Uterus (tissue), 4 donors: ENCODE data around the gene MXD4. TPM values are rescaled to one million over a fixed set of nuclear protein-coding genes. Genes with fewer than 3 reads are reported as not detected.

Source experiments
- DNase-seq, 2 donors: peaks; one replicate each; pipeline ENCODE4 v3.0.0-alpha.2; 2019 to 2020
- H3K27ac ChIP-seq, 2 donors: fragments of 200-600 bp; sonication (generic); 1 replicate in 1 of 2; 2 replicates in 1 of 2; pipeline ENCODE4 v1.5.1; 2016 to 2018
- H3K27me3 ChIP-seq, 2 donors: fragments of 200-600 bp; sonication (generic); one replicate each; pipeline ENCODE4 v1.5.1; 2018 to 2019; ENCODE audit warnings: control low read depth in 1 of 2
- H3K36me3 ChIP-seq, 2 donors: fragments of 200-600 bp; sonication (generic); one replicate each; pipeline ENCODE4 v1.5.1; 2019; ENCODE audit warnings: control low read depth in 1 of 2
- H3K4me1 ChIP-seq, 2 donors: fragments of 200-600 bp; sonication (generic); one replicate each; pipeline ENCODE4 v1.5.1; 2018 to 2019; ENCODE audit warnings: control low read depth in 1 of 2
- H3K4me3 ChIP-seq, 2 donors: fragments of 200-600 bp; sonication (generic); 1 replicate in 1 of 2; 2 replicates in 1 of 2; pipeline ENCODE4 v1.5.1; 2018 to 2019; ENCODE audit warnings: mild to moderate bottlenecking in 1 of 2
- H3K9me3 ChIP-seq, 2 donors: fragments of 200-600 bp; sonication (generic); one replicate each; pipeline ENCODE4 v1.5.1; 2019; ENCODE audit warnings: control low read depth in 1 of 2
- POLR2A ChIP-seq, 2 donors: fragments of 450-650 bp; IDR thresholded peaks; one replicate each; pipeline ENCODE4 v1.6.1; 2016; ENCODE audit warnings: antibody characterized with exemption in 2 of 2, mild to moderate bottlenecking in 1 of 2, moderate library complexity in 1 of 2
- intact Hi-C: fragments of 100-400 bp; cut with DNase I; formaldehyde crosslinking; loops from one replicate; pipeline ENCODE4 v1.15.1; 2023; ENCODE audit warnings: low total_unique reads
- total RNA-seq, 4 donors: library from RNA; depleted of rRNA in 3 of 4; stranded (reverse); fragments of >200 nt in 3 of 4; gene quantifications; one replicate each; pipeline versions ENCODE4 v1.1.0 to v1.2.4, GENCODE V29; 2014 to 2023
- TF ChIP-seq, protein P1 (sequence below), 4 experiments: fragments of 200-600 bp in 2 of 4; fragments of 450-650 bp in 2 of 4; sonication (generic) in 2 of 4; IDR thresholded peaks; one replicate each; pipeline ENCODE4 v1.5.1; 2016 to 2019; ENCODE audit warnings: antibody characterized with exemption in 4 of 4, mild to moderate bottlenecking in 2 of 4, moderate library complexity in 1 of 4
- donor health status: DM: yes; HTN: yes; CAD: no.

MXD4 gene
- total RNA-seq, 4 donors from 2014 or later = 15.4 to 53.1 (median 31.8) TPM

DNA sequence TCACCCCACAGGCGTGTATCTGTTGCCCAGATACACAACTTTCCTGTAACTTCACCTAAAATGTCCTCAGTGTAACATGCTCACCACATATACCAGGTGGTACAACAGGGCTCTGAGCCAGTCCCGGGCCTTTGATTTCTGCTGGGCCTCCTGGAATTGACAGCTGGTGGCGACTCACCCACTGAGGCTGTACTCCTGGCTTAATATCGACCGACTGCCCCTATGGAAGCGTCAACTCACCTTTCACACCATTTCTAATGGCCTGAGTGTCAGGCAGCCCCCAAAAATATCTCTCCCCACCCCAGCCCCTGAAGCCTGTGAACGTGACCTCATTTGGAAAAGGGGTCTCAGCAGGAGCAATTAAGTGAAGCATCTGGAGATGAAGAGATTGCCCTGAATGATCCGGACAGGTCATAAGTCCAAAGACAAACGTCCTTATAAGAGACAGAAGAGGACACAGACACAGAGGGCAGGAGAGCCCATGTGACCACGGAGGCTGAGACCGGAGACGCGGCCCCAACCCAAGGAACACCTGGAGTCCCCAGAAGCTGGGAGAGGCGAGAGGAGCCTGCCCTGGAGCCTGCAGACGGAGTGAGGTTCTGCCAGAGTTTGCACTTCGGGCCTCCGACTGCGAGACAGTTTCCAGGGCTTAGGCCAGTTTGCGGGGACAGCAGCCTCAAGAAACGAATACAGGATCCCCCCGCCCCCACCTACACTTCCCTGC lies 12.6 kb upstream of the MXD4 start:
- Histone ChIP-seq H3K4me1 (no peaks in the 10 kb centered on the region), H3K36me3 (no peaks in the 10 kb centered on the region), H3K27me3 (no peaks in the 10 kb centered on the region), H3K4me3 (no peak overlapping the region), H3K27ac (no peak overlapping the region), H3K9me3 (no peaks in the 10 kb centered on the region)
- no peak for TF ChIP-seq POLR2A (IDR thresholded peaks at IDR 0.05)
- TF ChIP-seq, protein P1, sequence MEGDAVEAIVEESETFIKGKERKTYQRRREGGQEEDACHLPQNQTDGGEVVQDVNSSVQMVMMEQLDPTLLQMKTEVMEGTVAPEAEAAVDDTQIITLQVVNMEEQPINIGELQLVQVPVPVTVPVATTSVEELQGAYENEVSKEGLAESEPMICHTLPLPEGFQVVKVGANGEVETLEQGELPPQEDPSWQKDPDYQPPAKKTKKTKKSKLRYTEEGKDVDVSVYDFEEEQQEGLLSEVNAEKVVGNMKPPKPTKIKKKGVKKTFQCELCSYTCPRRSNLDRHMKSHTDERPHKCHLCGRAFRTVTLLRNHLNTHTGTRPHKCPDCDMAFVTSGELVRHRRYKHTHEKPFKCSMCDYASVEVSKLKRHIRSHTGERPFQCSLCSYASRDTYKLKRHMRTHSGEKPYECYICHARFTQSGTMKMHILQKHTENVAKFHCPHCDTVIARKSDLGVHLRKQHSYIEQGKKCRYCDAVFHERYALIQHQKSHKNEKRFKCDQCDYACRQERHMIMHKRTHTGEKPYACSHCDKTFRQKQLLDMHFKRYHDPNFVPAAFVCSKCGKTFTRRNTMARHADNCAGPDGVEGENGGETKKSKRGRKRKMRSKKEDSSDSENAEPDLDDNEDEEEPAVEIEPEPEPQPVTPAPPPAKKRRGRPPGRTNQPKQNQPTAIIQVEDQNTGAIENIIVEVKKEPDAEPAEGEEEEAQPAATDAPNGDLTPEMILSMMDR (IDR thresholded peaks at IDR 0.05) = no peak
- intact Hi-C loops = no loop called here
- DNase-seq = no peak

DNA sequence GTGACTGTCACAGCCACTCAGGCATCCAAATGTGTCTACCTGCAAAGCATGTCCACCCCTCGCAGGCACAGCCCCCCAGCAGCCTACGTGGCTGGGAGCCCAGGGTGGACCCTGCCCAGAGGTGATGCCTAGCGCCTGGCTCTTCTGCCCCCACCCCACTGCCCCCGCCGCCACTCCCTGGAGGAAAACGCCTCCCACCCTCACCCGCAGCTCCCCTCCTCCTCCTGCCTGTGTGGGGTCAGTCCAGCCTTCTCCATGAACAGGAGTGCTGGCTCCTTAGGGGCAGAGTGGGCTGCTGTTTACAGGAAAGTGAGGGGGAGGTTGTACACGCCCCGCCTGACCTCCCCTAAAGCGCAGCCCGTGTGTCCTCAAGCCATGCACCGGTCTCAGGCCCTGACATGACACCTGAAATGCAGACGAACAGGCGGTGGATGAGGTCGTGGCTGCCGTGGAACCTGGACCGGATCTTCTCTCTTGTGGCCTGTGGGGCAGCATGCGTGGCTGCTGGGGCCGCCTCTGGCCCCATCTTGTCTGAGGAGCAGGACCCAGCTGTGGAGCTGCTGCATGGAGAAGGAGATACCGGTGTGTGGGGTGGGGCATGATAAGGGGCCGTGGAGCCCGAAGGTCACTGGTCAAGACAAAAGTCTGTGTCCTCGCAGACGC lies 11.9 kb upstream of the MXD4 start:
- Histone ChIP-seq H3K4me1 (no peaks in the 10 kb centered on the region), H3K36me3 (no peaks in the 10 kb centered on the region), H3K27me3 (no peaks in the 10 kb centered on the region), H3K9me3 (no peaks in the 10 kb centered on the region), H3K4me3 (no peak overlapping the region), H3K27ac (no peak overlapping the region)
- no peak for TF ChIP-seq POLR2A (IDR thresholded peaks at IDR 0.05)
- TF ChIP-seq, protein P1 (IDR thresholded peaks at IDR 0.05) = no peak
- intact Hi-C loops = no loop called here
- DNase-seq = no peak

DNA sequence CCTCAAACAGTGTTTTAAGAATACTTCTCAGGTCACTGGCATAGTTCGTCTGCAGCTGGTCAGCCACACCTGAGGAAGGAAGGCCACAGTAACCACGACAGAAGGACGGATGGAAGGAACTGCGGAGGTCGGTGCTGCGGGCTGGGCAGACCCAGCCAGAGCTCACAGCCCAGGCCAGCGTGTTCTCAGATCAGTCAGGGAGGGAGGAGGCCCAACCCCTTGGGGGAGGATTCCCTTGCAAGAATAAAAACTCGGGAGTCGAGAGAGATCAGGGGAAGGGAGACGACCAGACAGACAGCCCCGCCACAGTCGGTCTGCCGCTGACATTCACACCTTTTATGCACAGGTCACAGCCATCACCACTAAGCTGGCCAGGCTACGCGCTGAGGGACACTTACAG lies 11.3 kb upstream of the MXD4 start:
- no peaks in the 10 kb centered on the region for H3K27me3 ChIP-seq
- intact Hi-C loops = no loop called here
- H3K4me3 ChIP-seq = no peak overlapping the region
- no peak for DNase-seq
- no peaks in the 10 kb centered on the region for H3K36me3 ChIP-seq
- no peak overlapping the region for H3K27ac ChIP-seq
- no peak for TF ChIP-seq POLR2A (IDR thresholded peaks at IDR 0.05)
- TF ChIP-seq, protein P1 (IDR thresholded peaks at IDR 0.05) = no peak
- no peaks in the 10 kb centered on the region for H3K4me1 ChIP-seq
- H3K9me3 ChIP-seq = no peaks in the 10 kb centered on the region

DNA sequence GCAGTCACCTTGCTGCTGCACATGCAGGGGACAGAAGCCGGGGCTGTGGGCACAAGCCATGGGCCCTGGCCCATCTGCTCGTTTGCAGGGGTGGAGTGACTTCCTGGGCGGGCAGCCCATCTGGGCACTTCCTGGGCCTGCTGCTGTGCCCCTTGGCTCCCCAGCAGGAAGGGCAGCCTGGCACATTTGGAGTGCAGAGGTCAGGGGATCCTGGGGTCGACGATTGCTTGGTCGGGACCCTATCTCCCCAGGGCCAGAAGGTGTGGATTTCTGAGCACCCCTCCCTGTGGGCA lies 10.9 kb upstream of the MXD4 start:
- no peaks in the 10 kb centered on the region for H3K27me3 ChIP-seq
- no peak overlapping the region for H3K27ac ChIP-seq
- H3K36me3 ChIP-seq = no peaks in the 10 kb centered on the region
- no peak for TF ChIP-seq POLR2A (IDR thresholded peaks at IDR 0.05)
- no peak overlapping the region for H3K4me3 ChIP-seq
- no peaks in the 10 kb centered on the region for H3K9me3 ChIP-seq
- intact Hi-C loops = no loop called here
- H3K4me1 ChIP-seq = no peaks in the 10 kb centered on the region
- DNase-seq = no peak

DNA sequence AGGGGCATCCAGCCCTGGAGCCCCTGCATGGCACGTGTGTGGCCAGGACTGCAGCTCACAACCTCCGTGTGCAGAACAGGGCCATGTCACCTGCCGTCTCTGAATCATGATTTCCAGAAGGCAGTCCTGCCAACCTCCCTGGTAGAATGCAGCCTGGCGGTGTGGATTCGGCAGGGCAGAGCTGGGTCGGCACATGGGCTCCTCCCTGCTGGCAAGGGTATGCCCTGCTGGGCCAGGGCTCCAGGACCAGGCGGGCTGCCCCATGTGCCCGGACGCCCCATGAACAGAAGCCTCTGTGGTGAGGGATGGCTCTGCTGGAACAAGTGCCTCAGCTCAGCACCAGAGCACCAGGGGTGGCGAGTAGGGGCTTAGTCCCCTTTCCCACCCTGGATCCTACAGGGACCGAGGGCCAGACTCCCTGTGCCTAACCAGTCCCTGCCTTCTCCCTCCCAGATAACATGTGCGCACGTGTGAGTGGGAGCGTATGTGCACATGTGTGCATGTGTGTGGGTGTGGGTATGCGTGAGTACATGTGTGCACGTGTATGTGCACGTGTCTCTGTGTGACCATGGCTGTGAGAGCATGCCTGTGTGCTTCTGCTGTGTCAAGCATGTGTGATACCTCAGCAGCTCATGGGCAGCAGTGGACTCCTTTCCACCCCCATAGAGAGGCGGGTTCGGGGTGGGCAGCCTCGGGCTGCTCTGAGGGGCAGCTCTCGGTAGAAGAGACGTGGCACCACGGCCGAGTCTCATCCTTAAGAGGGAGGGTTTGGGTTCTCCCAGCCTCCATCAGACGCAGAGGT lies 10.3 kb upstream of the MXD4 start:
- H3K4me1 ChIP-seq = no peaks in the 10 kb centered on the region
- no peak overlapping the region for H3K4me3 ChIP-seq
- no peaks in the 10 kb centered on the region for H3K36me3 ChIP-seq
- no peak overlapping the region for H3K27ac ChIP-seq
- TF ChIP-seq POLR2A (IDR thresholded peaks at IDR 0.05) = no peak
- TF ChIP-seq, protein P1 (IDR thresholded peaks at IDR 0.05) = no peak
- DNase-seq = no peak
- H3K27me3 ChIP-seq = no peaks in the 10 kb centered on the region
- intact Hi-C loops = no loop called here
- no peaks in the 10 kb centered on the region for H3K9me3 ChIP-seq
